IMR-90 (cell line): ENCODE measurements around the gene TTC27. TPM values are rescaled to one million over a fixed set of nuclear protein-coding genes. Genes with fewer than 3 reads are reported as not detected.

ENCODE experiments used
- ATAC-seq: fragments of 200-7000 bp; cut with Tn5 transposase; 2 replicates; pipeline ENCODE4 v1.9.1; 2020; ENCODE audit warnings: low read depth, mild to moderate bottlenecking, moderate library complexity
- BruUV-seq: library from RNA; stranded (reverse); fragments of 400-500 nt; replicated peaks from 2 replicates; lab custom pipeline; 2021; lab: Mats Ljungman, UMichigan
- CTCF ChIA-PET: fragments of 300-600 bp; formaldehyde crosslinking; extraction: SDS; loops from one replicate; lab custom pipeline; 2021; ENCODE audit warnings: antibody characterized with exemption; lab: Yijun Ruan, JAX
- POLR2A ChIA-PET: fragments of 300-600 bp; sonication (Branson Sonifier 250); formaldehyde crosslinking; loops from one replicate; lab custom pipeline; 2022; ENCODE audit warnings: antibody characterized with exemption; ENCODE audit not compliant: unreplicated experiment; lab: Charles Lee
- DNase-seq: peaks from one replicate; pipeline ENCODE4 v3.0.0; 2013
- H2AFZ ChIP-seq: replicated peaks from 2 replicates; pipeline ENCODE3; 2013; ENCODE audit warnings: low read length, mild to moderate bottlenecking; ENCODE audit not compliant: poor library complexity
- H2AK5ac ChIP-seq: 2 replicates; pipeline ENCODE4 v1.6.1; 2013; ENCODE audit warnings: low read depth, low read length, inconsistent platforms
- H2AK9ac ChIP-seq: replicated peaks from 2 replicates; pipeline ENCODE3; 2013; ENCODE audit warnings: mild to moderate bottlenecking, low read depth, low read length, moderate library complexity; ENCODE audit not compliant: poor library complexity
- H2BK120ac ChIP-seq: 2 replicates; pipeline ENCODE4 v1.6.1; 2013; ENCODE audit warnings: low read depth, low read length, inconsistent platforms
- H2BK15ac ChIP-seq: 3 replicates; pipeline ENCODE4 v1.6.1; 2013; ENCODE audit warnings: low read depth, low read length, inconsistent platforms
- H2BK20ac ChIP-seq: 2 replicates; pipeline ENCODE4 v1.6.1; 2013; ENCODE audit warnings: low read depth, mild to moderate bottlenecking, inconsistent platforms, low read length, moderate library complexity
- H2BK5ac ChIP-seq: 2 replicates; pipeline ENCODE4 v1.6.1; 2013; ENCODE audit warnings: mild to moderate bottlenecking, low read depth, low read length, inconsistent platforms; ENCODE audit not compliant: poor library complexity, severe bottlenecking
- H3K14ac ChIP-seq: replicated peaks from 2 replicates; pipeline ENCODE4 v1.6.1; 2013; ENCODE audit warnings: low read depth, low read length, inconsistent platforms
- H3K18ac ChIP-seq: 2 replicates; pipeline ENCODE4 v1.6.1; 2013; ENCODE audit warnings: low read depth, low read length, control low read depth
- H3K23ac ChIP-seq: 2 replicates; pipeline ENCODE4 v1.6.1; 2013; ENCODE audit warnings: low read depth, low read length, inconsistent platforms
- H3K27ac ChIP-seq: 2 replicates; pipeline ENCODE4 v1.5.1; 2013; ENCODE audit warnings: mild to moderate bottlenecking, control low read depth, low read length; ENCODE audit not compliant: insufficient read depth
- H3K27me3 ChIP-seq: 2 replicates; pipeline ENCODE4 v1.6.1; 2013; ENCODE audit warnings: low read length; ENCODE audit not compliant: control insufficient read depth, insufficient read depth
- H3K36me3 ChIP-seq: 2 replicates; pipeline ENCODE4 v1.6.1; 2013; ENCODE audit warnings: low read length, mixed read lengths; ENCODE audit not compliant: control insufficient read depth, insufficient read depth
- H3K4ac ChIP-seq: 2 replicates; pipeline ENCODE4 v1.6.1; 2013; ENCODE audit warnings: low read depth, low read length, inconsistent platforms
- H3K4me1 ChIP-seq: 2 replicates; pipeline ENCODE4 v1.6.1; 2013; ENCODE audit warnings: low read length, mixed read lengths; ENCODE audit not compliant: control insufficient read depth, insufficient read depth
- H3K4me2 ChIP-seq: 2 replicates; pipeline ENCODE4 v1.6.1; 2013; ENCODE audit warnings: low read depth, mild to moderate bottlenecking, control low read depth, low read length, moderate library complexity
- H3K4me3 ChIP-seq: 2 replicates; pipeline ENCODE4 v1.5.1; 2013; ENCODE audit warnings: low read depth, mild to moderate bottlenecking, control low read depth, low read length, moderate library complexity; ENCODE audit not compliant: insufficient read depth
- H3K56ac ChIP-seq: 2 replicates; pipeline ENCODE4 v1.6.1; 2013; ENCODE audit warnings: low read length, inconsistent platforms; ENCODE audit not compliant: insufficient read depth; ENCODE audit errors: extremely low read depth
- H3K79me1 ChIP-seq, 2 experiments: 2 replicates each; pipeline ENCODE4 v1.6.1; 2013; ENCODE audit warnings: low read length in 2 of 2, inconsistent platforms in 1 of 2, low read depth in 1 of 2
- H3K9ac ChIP-seq: 2 replicates; pipeline ENCODE4 v1.6.1; 2013; ENCODE audit warnings: low read depth, low read length, control low read depth
- H3K9me1 ChIP-seq: 2 replicates; pipeline ENCODE4 v1.6.1; 2013; ENCODE audit warnings: low read length, inconsistent platforms; ENCODE audit not compliant: insufficient read depth
- H3K9me3 ChIP-seq: 2 replicates; pipeline ENCODE4 v1.6.1; 2013; ENCODE audit warnings: low read length; ENCODE audit not compliant: control insufficient read depth, insufficient read depth
- H4K20me1 ChIP-seq: 2 replicates; pipeline ENCODE4 v1.6.1; 2013; ENCODE audit warnings: low read length, inconsistent platforms; ENCODE audit not compliant: insufficient read depth
- H4K5ac ChIP-seq: 2 replicates; pipeline ENCODE4 v1.6.1; 2013; ENCODE audit warnings: mild to moderate bottlenecking, low read depth, low read length, control low read depth
- H4K8ac ChIP-seq, 2 experiments: 2 replicates each; pipeline ENCODE4 v1.6.1; 2013; ENCODE audit warnings: low read depth in 2 of 2, low read length in 2 of 2, control low read depth in 1 of 2, inconsistent platforms in 1 of 2
- H4K91ac ChIP-seq: 2 replicates; pipeline ENCODE4 v1.6.1; 2013; ENCODE audit warnings: low read depth, low read length, inconsistent platforms; ENCODE audit not compliant: insufficient read depth
- CEBPB ChIP-seq: IDR thresholded peaks from 2 replicates; pipeline ENCODE4 v1.6.1; 2012; ENCODE audit warnings: low read depth, low read length, improper control_type of control experiment
- CHD1 ChIP-seq: IDR thresholded peaks from 2 replicates; pipeline ENCODE4 v1.6.1; 2012; ENCODE audit warnings: low read depth, low read length, improper control_type of control experiment
- MAFK ChIP-seq: IDR thresholded peaks from 2 replicates; pipeline ENCODE4 v1.6.1; 2012; ENCODE audit warnings: low read depth, low read length, improper control_type of control experiment
- MXI1 ChIP-seq: IDR thresholded peaks from 2 replicates; pipeline ENCODE4 v1.6.1; 2012; ENCODE audit warnings: low read depth, mild to moderate bottlenecking, low read length, moderate library complexity, borderline replicate concordance
- NFE2L2 ChIP-seq: fragments of 150-350 bp; IDR thresholded peaks from 2 replicates; pipeline ENCODE4 v1.6.1; 2016; ENCODE audit warnings: low read depth, mild to moderate bottlenecking, low read length
- POLR2A ChIP-seq: IDR thresholded peaks from 2 replicates; pipeline ENCODE4 v1.6.1; 2012; ENCODE audit warnings: mild to moderate bottlenecking, low read depth, low read length
- RAD21 ChIP-seq: IDR thresholded peaks from 2 replicates; pipeline ENCODE4 v1.6.1; 2012; ENCODE audit warnings: low read length, improper control_type of control experiment
- RCOR1 ChIP-seq: IDR thresholded peaks from 2 replicates; pipeline ENCODE4 v1.6.1; 2012; ENCODE audit warnings: mild to moderate bottlenecking, low read length, improper control_type of control experiment; ENCODE audit not compliant: insufficient replicate concordance
- RFX5 ChIP-seq: IDR thresholded peaks from 2 replicates; pipeline ENCODE4 v1.8.0; 2012; ENCODE audit warnings: low read depth, mild to moderate bottlenecking, low read length, moderate library complexity
- SMC3 ChIP-seq: fragments of 150-350 bp; IDR thresholded peaks from 2 replicates; pipeline ENCODE4 v1.6.1; 2016; ENCODE audit warnings: low read depth, mild to moderate bottlenecking, antibody characterized with exemption, low read length, moderate library complexity
- WGBS, 2 experiments: methylation state at CpG; one replicate each; pipeline versions ENCODE4 v1.1.5 to v1.1.7; 2013; ENCODE audit warnings: missing lambda C conversion rate in 2 of 2; ENCODE audit not compliant: insufficient read length in 1 of 2; ENCODE audit errors: extremely low coverage in 2 of 2; 5-methylcytosine and 5-hydroxymethylcytosine counted together
- dilution Hi-C: fragments of 300-500 bp; cut with HindIII; formaldehyde crosslinking; loops from one replicate; pipeline ENCODE4 v1.14.3; 2018; ENCODE audit warnings: low sequenced_read_pairs; ENCODE audit not compliant: unreplicated experiment
- in situ Hi-C: fragments of 300-500 bp; cut with MboI; formaldehyde crosslinking; loops from 3 replicates; pipeline ENCODE4 v1.14.3; 2019; ENCODE audit warnings: low sequenced_read_pairs, inconsistent platforms, mixed read lengths
- intact Hi-C: fragments of 100-400 bp; cut with micrococcal nuclease; formaldehyde crosslinking; loops from 2 replicates; pipeline ENCODE4 v1.10.0; 2022
- polyA plus RNA-seq, 3 experiments: library from polyadenylated mRNA; depleted of rRNA; stranded (reverse); fragments of >200 nt; gene quantifications; 2 replicates each; pipeline ENCODE4 v1.2.3, GENCODE V29; 2012; ENCODE audit warnings: low replicate concordance in 1 of 3
- total RNA-seq: library from RNA; depleted of rRNA; stranded (reverse); fragments of >200 nt; gene quantifications from 2 replicates; pipeline ENCODE4 v1.2.3, GENCODE V29; 2012
- TF ChIP-seq, protein P1 (sequence below): fragments of 150-350 bp; IDR thresholded peaks from 2 replicates; pipeline ENCODE4 v1.6.1; 2016; ENCODE audit warnings: low read depth, mild to moderate bottlenecking, low read length, moderate library complexity, borderline replicate concordance
- TF ChIP-seq, protein P2 (sequence below): conservative IDR thresholded peaks from 2 replicates; pipeline ENCODE4 v1.5.1; 2012; ENCODE audit warnings: mild to moderate bottlenecking, low read depth, low read length, improper control_type of control experiment
- TF ChIP-seq, protein P3 (sequence below): fragments of 150-350 bp; IDR thresholded peaks from 2 replicates; pipeline ENCODE4 v1.6.1; 2017; ENCODE audit warnings: mild to moderate bottlenecking, antibody characterized with exemption, low read length, low read depth

Gene TTC27
- total and polyA plus RNA-seq, 2 of the 4 experiments (the other 2 are of a cell fraction): 12.7 to 30.5 TPM

DNA sequence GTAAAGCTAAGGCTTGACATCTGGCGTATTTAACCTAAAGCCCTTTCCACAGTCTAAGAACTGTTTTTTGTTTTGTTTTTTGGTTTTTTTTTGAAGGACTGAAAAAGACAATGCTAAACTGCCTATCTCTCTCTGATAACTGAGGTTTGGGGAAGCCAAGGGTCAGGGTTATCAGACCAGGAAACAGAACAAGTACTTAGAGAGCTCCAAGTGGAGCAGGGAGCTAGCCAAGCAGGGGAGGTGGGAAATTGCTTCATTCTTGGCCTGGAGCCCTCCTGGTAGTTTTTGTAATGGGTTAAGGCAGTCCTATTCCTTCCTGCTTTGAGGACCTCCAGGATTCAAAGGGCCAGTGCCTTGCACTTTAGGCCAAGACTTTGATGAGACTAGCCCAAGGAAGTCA is 164.6 kb downstream of the TTC27 start:
- 0 out of 2 replicates have a peak, but pooled peaks cover 1% of the 10 kb centered on the region for H3K36me3 ChIP-seq
- in situ Hi-C loops: loop anchor here (25.0 kb wide), 1 partner anchor 770 kb away; no protein-coding TSS in a partner anchor
- no CpG with 5 or more reads among the region's 1 CpG for WGBS, 2 experiments

More for the DNA sequence above, 164.6 kb downstream of the TTC27 start:
- H3K4me1 ChIP-seq: peaks cover 2% of the 10 kb centered on the region; the same call in 1 of the 2 replicates
- no peak overlapping the region for H2BK20ac ChIP-seq
- no peak overlapping the region for H4K91ac ChIP-seq
- H4K8ac ChIP-seq: no peak overlapping the region
- 0 out of 2 replicates have a peak, but pooled peaks cover 3% of the 10 kb centered on the region for H3K9me1 ChIP-seq
- H3K27me3 ChIP-seq: no peaks in the 10 kb centered on the region
- H2BK5ac ChIP-seq: no peak overlapping the region
- H2AFZ ChIP-seq: no peak overlapping the region
- DNase-seq (no peak), ATAC-seq (no peak)
- no peak overlapping the region for H2AK9ac ChIP-seq
- H2BK15ac ChIP-seq: no peak overlapping the region
- H2BK120ac ChIP-seq: no peak overlapping the region
- H4K20me1 ChIP-seq: no peaks in the 10 kb centered on the region
- H3K23ac ChIP-seq: no peak overlapping the region
- H3K56ac ChIP-seq: no peak overlapping the region
- H3K4ac ChIP-seq: no peak overlapping the region
- H3K9ac ChIP-seq: no peak overlapping the region
- BruUV-seq: no TSS peak
- POLR2A ChIA-PET: no interaction called here
- no peaks in the 10 kb centered on the region for H3K79me1 ChIP-seq
- H2AK5ac ChIP-seq: no peak overlapping the region
- no peak overlapping the region for H3K18ac ChIP-seq
- H3K14ac ChIP-seq: no peak overlapping the region
- no peak overlapping the region for H3K4me2 ChIP-seq
- intact Hi-C loops (no loop called here), dilution Hi-C loops (no loop called here)
- CTCF ChIA-PET: no interaction called here
- H4K5ac ChIP-seq: no peak overlapping the region
- TF ChIP-seq CEBPB (no peak), MXI1 (no peak), RAD21 (no peak), CHD1 (no peak), RFX5 (no peak), POLR2A (no peak), MAFK (no peak), RCOR1 (no peak), SMC3 (no peak), NFE2L2 (no peak)
- TF ChIP-seq, protein P1, sequence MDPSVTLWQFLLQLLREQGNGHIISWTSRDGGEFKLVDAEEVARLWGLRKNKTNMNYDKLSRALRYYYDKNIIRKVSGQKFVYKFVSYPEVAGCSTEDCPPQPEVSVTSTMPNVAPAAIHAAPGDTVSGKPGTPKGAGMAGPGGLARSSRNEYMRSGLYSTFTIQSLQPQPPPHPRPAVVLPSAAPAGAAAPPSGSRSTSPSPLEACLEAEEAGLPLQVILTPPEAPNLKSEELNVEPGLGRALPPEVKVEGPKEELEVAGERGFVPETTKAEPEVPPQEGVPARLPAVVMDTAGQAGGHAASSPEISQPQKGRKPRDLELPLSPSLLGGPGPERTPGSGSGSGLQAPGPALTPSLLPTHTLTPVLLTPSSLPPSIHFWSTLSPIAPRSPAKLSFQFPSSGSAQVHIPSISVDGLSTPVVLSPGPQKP: no peak
- TF ChIP-seq, protein P2, sequence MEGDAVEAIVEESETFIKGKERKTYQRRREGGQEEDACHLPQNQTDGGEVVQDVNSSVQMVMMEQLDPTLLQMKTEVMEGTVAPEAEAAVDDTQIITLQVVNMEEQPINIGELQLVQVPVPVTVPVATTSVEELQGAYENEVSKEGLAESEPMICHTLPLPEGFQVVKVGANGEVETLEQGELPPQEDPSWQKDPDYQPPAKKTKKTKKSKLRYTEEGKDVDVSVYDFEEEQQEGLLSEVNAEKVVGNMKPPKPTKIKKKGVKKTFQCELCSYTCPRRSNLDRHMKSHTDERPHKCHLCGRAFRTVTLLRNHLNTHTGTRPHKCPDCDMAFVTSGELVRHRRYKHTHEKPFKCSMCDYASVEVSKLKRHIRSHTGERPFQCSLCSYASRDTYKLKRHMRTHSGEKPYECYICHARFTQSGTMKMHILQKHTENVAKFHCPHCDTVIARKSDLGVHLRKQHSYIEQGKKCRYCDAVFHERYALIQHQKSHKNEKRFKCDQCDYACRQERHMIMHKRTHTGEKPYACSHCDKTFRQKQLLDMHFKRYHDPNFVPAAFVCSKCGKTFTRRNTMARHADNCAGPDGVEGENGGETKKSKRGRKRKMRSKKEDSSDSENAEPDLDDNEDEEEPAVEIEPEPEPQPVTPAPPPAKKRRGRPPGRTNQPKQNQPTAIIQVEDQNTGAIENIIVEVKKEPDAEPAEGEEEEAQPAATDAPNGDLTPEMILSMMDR: no peak
- TF ChIP-seq, protein P3, sequence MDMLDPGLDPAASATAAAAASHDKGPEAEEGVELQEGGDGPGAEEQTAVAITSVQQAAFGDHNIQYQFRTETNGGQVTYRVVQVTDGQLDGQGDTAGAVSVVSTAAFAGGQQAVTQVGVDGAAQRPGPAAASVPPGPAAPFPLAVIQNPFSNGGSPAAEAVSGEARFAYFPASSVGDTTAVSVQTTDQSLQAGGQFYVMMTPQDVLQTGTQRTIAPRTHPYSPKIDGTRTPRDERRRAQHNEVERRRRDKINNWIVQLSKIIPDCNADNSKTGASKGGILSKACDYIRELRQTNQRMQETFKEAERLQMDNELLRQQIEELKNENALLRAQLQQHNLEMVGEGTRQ: no peak
- H3K27ac ChIP-seq: no peak overlapping the region
- no peaks in the 10 kb centered on the region for H3K9me3 ChIP-seq
- H3K4me3 ChIP-seq: no peak overlapping the region
